IPS DF 4.7 (cell line): ENCODE results near the gene FARSA.
"Not testable (repeated sequence)": the region's sequence is repeated elsewhere in the genome, so short reads cannot be mapped to it uniquely, and the experiment has no call there.

Source experiments
- DNase-seq: peaks from one replicate; pipeline ENCODE4 v3.0.0-alpha.2; 2013; ENCODE audit warnings: low spot score; ENCODE audit errors: extremely low read depth

Gene FARSA

DNA sequence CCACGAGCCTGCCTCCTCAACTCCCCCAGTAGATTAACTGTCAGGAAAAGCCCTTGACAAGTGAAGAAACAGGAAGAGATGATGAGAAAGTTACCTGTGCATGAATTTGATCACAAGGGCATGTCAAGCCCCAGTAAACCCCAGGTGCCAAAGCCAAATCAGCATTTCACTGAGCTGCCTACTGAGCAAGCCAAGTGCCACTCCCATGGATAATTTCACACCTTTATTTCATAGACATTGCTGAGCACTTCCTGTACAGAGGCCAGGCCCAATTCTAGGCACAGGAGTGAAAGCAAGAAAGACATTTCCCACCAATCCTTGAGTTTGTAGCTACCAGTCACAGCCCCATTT lies 21.1 kb upstream of the FARSA start:
- DNase-seq, result no peak

DNA sequence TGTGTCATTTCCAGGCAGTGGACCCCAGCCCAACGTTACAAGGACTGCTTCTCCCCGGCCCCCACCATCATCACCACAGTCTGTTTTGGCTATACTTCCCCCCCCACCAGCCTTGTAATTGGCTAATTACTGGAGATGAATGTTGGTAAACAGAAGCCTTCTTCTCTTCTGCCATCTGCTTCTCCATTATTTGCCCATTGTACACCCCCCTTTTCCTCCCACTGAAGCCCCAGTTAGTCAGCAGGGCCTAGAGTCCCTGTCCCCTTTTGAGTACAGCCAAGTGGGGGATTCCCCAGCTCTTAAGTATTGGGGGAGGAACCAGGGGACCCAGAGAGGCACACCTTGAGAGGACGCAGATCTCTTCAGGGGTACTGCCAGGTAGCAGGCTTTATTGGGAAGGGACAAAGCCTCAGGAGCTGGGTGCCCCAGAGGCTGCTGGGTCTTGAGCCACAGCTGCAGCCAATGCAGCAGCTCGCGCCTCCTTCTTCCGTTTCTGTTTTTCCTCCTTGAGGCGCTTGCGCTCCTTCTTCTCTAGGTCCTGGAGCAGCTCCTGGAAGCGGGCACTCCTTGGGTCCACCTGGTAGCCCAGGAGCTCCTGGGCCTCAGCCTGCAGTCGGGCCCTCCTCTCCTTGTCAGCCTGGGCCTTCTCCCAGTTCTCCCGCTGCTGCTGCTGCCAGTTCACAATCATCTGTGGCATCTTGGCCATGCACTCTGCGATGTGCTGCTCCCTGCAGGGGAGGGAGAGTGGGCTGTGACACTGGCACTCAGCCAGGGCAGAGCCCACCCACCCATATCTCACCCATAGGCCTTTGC lies 20.5 kb upstream of the FARSA start:
- DNase-seq, result no peak

DNA sequence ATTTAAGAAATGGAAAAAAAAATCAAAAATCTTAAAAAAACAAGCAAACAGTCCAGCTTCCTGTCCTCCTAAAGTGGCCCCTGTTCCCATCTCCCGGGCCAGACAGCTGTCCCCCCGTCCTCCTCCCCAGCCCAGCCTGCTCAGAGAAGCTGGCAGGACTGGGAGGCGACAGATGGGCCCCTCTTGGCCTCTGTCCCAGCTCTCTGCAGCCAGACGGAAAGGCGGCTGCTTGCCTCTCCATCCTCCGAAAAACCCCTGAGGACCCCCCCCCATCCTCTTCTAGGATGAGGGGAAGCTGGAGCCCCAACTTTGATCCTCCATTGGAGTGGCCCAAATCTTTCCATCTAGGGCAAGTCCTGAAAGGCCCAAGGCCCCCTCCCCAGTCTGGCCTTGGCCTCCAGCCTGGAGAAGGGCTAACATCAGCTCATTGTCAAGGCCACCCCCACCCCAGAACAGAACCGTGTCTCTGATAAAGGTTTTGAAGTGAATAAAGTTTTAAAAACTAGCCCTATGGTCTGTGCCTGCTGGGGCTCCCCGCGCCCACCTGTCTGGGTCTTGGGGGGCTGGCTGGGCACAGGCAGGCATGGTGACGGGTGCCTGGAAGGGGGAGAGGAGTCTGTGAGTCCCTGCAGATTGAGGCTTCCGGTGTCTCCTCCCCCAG lies 19.8 kb upstream of the FARSA start:
- DNase-seq, result no peak

DNA sequence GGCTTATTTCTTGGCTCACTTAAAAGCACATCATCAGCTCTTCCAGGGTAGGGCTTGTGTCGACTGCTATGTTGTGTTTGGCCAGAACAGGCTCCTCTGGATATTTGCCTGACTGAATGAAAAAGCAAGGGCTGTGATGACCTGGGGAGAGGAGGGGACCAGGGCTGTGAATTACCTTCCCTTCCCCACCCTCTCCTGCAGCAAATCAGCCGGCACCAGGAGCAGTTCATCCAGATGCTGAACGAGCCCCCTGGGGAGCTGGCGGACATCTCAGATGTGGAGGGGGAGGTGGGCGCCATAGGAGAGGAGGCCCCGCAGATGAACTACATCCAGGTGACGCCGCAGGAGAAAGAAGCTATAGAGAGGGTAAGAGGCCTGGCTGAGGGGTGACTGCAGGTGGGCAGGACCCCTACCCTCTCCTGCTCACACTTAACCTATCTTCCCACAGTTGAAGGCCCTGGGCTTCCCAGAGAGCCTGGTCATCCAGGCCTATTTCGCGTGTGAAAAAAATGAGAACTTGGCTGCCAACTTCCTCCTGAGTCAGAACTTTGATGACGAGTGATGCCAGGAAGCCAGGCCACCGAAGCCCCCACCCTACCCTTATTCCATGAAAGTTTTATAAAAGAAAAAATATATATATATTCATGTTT lies 19.1 kb upstream of the FARSA start:
- no peak for DNase-seq

DNA sequence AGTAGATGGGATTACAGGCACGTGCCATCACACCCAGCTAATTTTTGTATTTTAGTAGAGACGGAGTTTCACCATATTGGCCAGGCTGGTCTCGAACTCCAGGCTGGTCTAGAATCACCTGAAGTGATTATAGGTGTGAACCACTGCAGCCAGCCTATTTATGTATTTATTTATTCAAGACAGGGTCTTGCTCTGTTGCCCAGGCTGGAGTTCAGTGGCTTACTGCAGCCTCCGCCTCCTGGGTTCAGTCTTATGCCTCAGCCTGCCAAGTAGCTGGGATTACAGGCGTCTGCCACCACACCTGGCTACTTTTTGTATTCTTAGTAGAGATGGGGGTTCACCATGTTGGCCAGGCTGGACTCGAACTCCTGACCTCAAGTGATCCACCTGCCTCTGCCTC lies 18.5 kb upstream of the FARSA start:
- DNase-seq, result not testable (repeated sequence)

DNA sequence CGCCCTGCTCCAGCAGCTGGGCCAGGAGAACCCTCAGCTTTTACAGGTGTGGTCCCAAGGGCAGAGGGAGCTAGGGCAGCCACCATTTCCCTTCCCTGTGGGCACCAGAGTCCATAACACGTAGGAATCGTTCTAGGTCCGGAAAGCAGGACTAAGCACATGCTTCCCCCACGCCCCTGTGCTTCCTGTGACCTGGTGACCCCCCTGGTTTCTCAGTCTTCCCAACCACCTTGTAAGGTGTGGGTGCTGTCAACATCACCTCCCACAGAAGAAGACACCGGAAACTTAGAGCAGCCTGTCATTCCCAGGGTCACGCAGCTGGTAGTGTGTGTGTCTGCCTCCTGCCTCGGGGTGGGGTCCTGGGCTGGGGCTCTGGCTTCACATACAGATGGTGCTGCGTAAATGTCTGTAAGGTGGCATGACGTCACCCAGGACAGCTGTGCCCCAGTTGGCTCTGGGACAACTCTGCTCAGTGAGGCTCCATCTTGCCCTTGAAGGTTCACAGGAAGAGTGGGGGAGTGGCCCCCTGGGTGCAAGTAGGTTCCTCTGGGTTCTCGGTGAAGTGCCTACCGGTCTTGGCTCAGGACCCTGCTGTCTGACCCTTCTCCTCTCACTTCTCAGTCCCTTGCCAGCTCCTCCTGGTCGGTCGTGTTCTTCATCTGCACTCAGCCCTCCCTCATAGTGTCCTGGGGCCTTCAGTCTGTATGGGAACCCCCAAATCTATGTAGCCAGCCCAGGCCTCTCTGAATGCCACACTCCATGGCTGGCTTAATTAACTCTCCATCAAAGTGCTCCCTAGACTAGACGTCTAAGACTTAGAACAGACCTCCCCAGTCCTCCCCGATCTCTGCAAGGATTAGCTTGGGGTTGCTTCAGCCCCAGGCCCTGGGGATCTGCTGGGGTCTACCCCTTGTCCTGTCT lies 16.1 kb upstream of the FARSA start:
- DNase-seq, result no peak

DNA sequence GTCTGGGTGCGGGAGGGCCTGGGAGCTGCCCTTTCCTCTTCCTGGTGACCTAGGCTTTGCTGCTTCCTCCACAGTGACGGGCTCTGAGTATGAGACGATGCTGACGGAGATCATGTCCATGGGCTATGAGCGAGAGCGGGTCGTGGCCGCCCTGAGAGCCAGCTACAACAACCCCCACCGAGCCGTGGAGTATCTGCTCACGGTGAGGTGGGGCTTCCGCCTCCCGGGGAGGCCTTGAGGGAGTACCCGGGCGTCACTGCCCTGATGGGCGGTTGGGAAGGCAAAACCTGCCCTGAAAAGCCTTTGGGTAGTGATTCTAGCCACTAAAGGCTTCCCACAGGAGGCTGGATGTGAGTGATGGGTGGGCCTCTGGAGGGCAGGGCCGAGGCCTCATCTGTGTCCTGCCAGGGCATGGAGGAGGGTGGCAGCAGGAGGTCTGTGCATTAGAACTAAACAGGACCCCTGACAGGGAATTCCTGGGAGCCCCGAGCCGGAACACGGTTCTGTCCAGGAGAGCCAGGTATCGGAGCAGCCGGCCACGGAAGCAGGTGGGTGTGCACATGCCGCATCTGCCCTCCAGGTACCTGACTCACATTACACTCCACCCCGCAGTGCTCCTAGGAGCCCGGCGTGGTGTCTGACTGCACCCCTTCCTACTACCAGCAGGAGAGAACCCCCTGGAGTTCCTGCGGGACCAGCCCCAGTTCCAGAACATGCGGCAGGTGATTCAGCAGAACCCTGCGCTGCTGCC lies 15.3 kb upstream of the FARSA start:
- no peak for DNase-seq

DNA sequence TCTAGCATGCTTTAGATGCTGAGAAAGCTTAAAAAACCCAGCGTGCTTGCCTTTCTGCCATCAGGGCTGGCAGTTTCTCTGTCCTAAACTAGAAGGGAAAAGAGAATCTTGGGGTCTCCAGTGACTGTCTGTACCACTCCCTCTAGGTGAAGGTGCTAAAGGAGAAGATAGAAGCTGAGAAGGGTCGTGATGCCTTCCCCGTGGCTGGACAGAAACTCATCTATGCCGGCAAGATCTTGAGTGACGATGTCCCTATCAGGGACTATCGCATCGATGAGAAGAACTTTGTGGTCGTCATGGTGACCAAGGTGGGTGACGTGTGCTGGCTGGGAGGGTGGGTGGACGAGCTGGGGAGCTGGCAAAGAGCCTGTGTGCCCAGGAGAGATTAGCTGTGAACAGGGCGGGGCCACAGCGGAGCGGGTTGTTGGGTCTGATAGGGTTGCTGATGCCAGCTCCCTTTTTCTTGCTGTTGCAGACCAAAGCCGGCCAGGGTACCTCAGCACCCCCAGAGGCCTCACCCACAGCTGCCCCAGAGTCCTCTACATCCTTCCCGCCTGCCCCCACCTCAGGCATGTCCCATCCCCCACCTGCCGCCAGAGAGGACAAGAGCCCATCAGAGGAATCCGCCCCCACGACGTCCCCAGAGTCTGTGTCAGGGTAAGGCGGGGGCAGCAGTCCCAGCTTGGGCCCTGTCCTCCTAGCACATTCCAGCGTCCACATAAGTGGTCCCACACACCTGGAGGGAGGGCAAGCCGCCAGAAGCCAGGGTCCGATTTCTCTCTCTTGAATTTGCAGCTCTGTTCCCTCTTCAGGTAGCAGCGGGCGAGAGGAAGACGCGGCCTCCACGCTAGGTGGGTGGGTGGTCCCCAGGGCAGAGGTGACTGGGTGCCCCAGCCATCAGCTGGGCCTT lies 14.4 kb upstream of the FARSA start:
- DNase-seq, result no peak

DNA sequence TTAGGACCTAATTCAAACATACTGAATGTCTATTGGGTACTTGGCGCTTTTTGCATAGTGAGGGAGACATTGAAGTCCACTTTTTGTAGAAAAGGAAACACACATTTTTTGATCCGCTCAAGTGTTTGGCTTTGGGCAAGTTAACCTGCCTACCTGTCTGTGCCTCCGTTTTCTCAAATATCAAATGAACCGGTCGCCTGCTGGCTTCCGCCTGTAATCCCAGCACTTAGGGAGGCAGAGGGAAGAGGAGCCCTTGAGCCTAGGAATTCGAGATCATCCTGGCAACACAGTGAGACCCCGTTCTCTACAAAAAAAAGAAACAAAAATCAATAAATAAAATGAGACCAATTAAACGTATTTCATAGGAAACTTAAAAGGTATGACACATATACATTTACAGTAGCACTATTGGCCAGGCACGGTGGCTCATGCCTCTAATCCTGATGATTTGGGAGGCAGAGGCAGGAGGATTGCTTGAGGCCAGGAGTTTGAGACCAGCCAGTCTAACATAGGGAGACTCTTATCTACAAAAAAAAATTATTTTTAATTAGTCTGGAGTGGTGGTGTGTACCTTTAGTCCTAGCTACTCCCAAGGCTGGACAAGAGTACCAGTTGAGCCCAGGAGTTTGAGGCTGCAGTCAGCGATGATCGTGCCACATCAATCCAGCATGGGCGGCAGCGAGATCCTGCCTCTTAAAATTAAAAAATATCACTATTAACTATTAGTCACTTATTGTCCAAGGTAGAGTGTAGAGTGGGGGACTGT lies 13.4 kb upstream of the FARSA start:
- no peak for DNase-seq

DNA sequence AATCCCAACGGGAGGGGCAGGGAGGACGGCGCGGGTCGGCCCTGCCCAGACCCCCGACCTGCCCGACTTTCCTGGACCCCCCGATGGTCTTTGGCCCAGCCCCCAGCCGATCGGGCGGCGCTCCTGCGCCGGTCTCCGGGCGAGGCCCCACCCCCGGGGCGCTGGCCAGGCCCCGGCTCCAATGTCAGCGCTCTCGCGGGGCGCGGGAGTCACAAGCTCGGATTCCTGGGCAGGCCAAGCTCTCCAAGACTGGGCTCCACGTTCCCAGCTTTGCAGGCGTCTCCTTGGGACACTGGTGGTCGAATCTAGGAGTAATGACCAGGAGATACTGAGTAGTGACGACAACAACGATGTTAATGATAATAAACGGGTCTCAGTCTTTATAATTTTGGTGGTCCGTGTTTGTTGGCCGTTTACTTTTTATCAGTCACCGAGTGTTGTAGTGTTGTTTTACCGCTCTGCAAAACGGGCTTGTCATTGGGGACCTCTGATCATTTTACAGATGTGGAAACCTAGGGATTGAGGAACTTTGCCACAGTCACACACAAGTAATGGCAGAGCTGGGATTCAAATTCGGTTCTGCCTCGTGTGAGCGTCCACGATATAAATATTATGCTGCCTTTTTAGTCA lies 12.7 kb upstream of the FARSA start:
- DNase-seq, result no peak

DNA sequence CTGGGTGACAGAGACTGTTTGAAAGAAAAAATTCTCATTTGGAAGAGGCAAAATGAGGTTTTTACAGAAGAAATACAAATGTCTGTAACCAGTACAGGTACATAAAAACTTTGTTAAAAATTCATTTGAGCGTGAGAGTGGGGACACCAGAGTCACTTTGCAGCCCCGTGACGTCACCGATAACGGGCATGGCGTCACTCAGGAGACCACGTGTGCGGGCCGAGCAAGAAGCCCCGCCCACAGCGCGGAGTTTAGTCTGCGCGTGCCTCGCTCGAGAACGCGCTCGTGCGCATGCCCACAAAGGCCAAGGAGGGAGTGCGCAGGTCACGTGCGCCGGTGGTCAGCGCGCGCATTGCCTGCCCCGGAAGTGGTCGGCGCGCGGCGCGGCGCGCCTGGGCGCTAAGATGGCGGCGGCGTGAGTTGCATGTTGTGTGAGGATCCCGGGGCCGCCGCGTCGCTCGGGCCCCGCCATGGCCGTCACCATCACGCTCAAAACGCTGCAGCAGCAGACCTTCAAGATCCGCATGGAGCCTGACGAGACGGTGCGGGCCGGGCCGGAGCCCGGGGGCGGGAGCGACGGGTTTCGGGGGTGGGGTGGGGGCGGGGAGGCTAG lies 12.1 kb upstream of the FARSA start, which contains the start of gene RAD23A:
Gene RAD23A (plus strand): TSS at position 384 of the 613 bp plus-strand sequence. CDS start 87 bp downstream, at position 471.
- no peak for DNase-seq

DNA sequence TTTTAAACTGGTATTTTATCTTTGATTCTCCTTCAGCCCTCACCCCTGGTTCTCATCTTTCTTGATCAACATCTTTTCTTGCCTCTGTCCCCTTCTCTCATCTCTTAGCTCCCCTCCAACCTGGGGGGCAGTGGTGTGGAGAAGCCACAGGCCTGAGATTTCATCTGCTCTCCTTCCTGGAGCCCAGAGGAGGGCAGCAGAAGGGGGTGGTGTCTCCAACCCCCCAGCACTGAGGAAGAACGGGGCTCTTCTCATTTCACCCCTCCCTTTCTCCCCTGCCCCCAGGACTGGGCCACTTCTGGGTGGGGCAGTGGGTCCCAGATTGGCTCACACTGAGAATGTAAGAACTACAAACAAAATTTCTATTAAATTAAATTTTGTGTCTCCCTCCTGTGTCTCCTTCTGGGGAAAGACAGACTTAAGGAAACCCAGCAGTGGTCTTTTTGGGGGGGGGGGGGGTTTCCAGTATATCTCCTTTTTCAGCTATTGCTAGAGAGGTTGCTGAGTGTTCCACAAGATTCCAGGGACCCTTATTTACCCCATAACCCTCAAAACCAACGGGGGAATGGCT lies 10.7 kb upstream of the FARSA start:
- DNase-seq, result no peak

DNA sequence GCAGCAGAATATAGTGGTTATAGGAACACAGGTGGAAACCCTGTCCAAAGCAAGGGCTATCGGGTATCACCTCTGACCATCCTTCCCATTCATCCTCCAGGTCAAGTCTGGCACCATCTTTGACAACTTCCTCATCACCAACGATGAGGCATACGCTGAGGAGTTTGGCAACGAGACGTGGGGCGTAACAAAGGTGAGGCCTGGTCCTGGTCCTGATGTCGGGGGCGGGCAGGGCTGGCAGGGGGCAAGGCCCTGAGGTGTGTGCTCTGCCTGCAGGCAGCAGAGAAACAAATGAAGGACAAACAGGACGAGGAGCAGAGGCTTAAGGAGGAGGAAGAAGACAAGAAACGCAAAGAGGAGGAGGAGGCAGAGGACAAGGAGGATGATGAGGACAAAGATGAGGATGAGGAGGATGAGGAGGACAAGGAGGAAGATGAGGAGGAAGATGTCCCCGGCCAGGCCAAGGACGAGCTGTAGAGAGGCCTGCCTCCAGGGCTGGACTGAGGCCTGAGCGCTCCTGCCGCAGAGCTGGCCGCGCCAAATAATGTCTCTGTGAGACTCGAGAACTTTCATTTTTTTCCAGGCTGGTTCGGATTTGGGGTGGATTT lies 10.0 kb upstream of the FARSA start:
- no peak for DNase-seq

DNA sequence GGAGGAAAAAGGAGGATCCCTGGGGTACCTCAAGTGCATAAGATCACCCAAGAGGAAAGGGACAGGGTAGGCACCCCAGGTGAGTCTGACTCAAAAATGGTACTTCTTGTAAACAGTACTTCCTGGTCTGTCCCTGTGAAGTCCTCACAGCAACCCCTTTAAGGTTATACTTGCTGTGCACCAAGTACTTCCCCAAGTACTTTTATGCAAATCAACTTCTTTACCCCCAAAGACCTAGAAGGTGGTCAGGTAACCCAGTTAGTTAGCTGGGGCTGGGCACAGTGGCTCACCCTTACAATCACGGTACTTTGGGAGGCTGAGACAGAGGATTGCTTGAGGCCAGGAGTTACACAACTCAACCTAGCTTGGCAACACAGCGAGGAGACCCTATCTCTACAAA lies 7.4 kb upstream of the FARSA start:
- no peak for DNase-seq

DNA sequence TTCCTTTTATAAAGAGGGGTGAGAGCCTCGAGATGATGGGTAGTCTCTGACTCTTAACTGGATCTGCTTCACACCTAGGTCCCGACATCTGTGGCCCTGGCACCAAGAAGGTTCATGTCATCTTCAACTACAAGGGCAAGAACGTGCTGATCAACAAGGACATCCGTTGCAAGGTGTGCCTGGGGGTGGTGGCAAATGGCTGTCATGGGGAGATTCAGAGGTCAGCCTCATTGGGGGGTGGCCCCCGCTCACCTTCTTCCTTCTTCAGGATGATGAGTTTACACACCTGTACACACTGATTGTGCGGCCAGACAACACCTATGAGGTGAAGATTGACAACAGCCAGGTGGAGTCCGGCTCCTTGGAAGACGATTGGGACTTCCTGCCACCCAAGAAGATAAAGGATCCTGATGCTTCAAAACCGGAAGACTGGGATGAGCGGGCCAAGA lies 6.5 kb upstream of the FARSA start:
- no peak for DNase-seq

DNA sequence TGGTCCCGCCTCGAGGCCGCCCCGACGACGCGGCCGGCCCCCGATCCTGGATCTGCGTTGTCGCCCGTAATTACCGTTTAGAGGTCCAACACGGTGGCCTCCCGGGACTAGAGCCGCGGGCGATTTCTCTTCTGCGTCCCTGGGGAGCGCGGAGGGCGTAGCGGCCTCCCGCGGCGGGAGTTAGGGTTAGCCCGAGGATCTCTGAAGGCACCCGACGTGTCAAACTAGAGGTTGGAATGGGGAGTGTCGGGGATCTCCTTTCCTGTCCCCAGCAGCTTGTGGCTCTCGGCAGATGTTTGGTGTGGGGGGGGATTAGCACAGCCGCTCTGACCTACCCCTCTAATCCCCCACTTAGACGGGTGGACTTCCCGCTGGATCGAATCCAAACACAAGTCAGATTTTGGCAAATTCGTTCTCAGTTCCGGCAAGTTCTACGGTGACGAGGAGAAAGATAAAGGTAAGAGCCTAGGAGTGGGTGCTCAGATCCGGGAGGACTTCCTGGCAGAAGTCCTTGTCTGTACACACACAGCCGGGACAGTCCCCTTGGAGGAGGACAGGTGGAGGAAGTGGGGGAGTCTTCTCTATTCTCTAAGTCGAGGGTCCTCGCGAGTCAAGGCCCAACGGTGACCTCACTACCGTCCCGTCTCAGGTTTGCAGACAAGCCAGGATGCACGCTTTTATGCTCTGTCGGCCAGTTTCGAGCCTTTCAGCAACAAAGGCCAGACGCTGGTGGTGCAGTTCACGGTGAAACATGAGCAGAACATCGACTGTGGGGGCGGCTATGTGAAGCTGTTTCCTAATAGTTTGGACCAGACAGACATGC lies 5.5 kb upstream of the FARSA start:
- no peak for DNase-seq
